Raji (cell line): ENCODE data around the gene ABLIM1.

Source experiments
- POLR2A ChIP-seq: IDR thresholded peaks from 2 replicates; pipeline ENCODE4 v1.6.1; 2011; ENCODE audit warnings: low read depth, low read length, control low read depth; ENCODE audit not compliant: insufficient read depth

Gene ABLIM1

DNA sequence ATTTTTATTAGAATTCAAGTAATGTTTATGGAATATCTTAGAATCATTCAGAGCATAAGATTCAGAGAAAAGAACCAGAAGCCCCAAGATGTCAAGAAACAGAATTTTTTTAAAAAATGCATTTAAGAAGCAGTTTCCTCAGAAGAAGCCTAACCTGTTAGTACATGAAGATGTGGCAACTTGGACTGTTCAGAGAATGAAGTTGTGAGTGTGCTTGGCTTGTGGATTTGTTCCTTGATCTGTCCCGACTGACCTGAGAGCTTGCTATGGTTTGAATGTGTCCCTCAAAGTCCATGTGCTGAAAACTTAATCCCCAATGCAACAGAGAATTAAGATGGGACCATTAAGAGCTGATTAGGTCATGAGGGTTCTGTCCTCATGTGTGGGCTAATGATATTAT lies 240.0 kb downstream of the ABLIM1 start:
- TF ChIP-seq POLR2A = no peak

DNA sequence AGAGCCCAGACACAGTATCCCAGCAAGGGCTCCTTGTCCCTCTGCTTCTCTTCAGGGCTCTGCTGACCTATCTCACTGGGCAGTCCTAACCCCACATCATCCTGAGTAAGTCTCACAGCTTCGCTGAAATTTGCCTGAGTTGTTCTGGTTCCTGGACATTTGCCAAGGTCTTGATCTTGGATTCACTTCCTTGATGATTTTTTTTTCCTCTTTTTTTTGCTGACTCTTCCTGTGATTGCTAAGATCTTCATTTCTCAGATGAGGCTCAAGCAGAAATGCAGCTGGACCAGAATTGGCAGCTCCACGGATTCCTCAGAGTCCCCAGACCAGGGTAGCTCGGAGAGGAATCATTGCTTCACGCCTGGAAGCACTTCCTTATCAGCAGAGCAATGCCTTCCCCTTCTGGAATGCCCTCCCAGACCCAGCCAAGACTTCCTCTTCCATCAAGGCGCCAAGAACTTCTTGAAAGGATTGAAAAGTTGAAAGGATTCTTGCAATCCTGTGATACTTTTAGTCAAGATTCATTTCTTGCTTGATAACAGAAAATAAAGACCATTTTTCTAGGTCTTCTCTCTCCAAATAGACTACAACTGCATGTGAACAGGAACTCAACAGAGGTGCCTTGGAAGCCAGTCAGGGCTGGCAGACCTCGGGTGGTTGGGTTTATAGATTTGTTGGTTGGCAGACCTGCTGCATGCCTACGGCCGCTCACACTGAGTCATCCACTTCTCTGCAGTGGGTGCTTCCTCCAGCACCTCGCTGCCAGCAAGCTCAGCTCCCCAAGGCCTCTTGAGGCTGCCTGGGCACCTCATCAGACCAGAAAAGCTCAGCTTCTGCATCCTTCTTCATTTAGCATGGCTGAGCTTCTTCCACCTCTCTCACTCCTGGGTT lies 244.9 kb downstream of the ABLIM1 start:
- TF ChIP-seq POLR2A = no peak

DNA sequence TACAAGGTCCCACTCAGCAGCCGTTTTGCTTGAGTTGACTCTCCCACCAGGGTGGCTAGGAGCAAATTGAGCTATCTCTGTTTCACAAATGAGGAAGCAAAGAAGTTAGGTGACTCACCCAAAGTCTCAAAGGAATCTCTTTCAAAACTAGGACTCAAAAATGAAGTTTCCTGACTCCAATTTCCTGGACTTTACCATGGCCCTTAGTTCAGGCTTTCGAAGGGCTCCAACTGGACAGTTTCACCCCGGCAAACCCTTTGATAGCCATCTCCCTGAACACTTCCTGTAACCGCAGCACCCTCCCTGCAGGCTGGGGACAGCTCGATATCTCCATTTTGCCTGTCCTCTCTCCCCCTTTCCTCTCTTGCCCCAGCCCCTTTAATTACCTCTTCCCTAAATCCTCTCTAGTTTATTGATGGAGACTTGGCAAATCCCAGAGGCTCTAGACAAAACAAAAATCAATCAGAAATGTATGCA lies 249.1 kb downstream of the ABLIM1 start:
- no peak for TF ChIP-seq POLR2A

DNA sequence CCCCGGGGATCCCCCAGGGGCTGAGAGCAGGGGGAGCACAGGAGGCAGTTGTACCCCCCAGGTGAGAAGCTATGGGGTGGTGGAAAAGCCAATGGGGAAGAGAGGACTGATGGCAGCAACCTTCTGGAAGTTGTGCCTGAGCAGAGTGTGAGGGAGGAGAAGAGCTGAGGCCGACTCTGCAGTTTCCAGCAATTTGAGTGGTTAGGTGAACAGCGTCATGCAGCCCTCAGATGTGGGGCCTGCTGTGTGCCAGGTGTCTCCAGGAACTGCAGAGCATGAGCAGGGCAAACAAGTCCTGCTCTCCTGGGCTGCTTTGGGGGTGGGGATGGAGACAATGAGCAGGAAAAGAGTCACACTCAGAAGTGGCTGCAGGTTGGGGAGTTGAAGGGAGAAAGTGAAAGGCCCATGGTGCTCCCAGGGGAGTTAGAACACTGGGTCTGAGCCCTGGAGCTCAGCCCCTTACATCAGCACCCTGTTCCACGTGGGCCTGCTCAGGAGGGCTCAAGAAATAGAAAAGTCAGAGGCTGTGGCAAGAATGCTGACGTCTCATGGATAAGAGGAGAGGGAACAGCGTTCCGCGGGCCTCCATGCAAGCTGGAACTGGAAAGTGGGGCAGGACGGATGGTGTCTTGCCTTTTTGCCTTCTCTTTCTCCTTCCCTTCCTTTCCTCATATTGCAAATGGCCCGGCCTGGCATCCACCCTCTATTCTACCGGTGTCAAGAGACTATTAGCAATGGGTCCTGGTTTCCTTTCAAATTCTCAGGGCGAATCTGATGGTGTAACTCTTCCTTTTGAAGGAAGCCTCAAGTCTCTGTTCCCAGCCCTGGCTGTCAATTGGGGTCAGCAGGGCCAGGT lies 249.7 kb downstream of the ABLIM1 start:
- no peak for TF ChIP-seq POLR2A

DNA sequence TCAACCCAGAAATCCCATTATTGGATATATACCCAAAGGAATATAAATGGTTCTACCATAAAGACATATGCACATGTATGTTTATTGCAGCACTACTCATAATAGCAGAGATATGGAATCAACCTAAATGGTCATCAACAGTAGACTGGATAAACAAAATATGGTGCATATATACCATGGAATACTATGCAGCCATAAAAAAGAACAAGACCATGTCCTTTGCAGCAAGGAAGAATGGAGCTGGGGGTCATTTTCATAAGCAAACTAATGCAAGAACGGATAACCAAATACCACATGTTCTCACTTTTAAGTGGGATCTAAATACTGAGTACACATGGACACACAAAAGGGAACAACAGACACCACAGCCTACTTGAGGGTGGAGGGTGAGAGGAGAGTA lies 251.6 kb downstream of the ABLIM1 start:
- no peak for TF ChIP-seq POLR2A

DNA sequence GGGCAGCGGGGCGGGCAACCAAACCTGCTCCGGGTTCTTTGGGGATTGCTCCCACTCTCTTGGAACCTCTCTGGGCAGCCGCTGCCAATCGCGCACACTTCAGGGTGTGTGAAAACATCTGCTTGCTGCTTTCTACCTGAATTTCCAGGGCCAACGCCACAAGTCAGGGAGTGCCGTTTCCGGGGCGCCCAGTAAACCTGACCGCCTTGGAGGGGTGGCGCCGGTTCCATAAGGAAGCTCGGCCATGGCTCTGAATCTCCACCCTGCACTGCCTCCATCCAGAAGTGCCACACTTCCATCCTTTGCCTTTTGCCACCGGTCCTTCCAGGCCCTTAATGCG lies 253.1 kb downstream of the ABLIM1 start:
- no peak for TF ChIP-seq POLR2A

DNA sequence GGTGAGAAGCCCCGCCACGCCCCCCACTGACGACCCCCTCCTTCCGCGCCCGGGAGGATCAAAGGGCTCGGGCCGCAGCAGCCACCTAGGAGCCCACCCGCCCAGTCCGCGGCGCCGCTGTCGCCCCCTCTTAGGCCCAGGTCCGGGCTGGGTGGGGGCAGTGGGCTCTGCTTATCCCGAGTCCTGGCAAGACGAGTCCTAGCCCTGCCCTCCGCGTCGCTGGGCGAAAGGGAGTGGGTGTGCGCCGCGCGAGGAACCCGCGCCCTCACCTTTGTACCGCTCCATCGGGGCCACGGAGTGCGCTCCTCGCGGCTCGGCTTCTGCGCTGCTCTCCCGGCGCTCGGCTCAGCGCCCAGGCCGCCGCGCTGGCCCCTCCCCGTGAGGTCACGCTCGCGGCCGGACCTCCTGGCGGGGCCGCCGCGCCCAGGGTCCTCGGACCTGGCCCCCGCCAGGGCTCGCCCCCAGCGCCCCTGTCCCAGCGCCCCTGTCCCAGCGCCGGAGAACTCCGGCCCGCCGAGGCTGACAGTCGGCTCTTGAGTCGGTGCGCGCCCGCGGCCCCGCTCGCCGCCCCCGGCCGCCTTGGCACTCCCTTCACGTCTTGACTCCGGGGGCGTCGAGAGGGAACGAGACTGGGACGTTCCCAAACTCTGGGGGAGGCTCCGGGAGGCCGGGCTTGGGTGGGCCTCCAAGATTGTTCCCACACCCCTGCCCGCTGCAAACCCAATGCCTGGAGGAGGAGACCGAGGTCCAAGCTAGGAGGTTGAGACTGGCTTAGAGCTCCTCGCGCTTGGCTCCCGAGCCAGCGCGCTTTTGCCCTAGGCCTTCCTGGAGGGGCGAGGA lies 253.7 kb downstream of the ABLIM1 start, which contains the start of gene AFAP1L2:
TSS of gene AFAP1L2 (minus strand) at position 332 of the 840 bp plus-strand sequence. CDS start at position 285, 47 bp downstream.
- TF ChIP-seq POLR2A = no peak

DNA sequence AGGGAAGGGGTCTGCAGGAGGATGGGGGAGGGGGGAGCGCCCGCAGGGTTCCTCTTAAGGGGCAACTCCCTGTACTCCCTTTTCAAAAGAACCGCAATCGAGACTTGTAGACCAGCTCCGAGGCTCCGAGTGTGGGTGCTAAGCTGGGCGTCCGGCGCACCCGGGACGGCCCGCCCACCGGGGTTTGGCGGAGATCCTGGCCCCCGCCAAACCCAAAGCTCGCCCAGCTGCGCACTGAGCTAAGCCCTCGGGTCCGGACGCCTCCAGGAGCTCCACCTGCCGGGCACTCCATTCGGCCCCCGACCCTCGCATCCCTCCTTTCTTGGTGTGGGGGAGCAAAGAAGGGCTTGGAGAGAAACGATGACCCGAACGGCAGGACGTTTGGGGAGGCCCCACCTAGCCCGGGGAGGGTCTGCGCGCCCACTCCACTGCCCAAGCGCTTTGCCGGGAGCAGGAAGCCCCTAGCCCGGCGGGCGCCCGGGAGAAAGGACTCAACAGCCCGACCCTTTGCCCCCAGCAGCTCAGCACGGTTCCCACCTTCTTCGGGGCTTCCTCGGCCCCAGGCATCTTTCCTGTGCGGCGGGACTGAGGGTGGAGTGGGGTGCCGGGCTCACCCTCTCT lies 254.4 kb downstream of the ABLIM1 start:
- TF ChIP-seq POLR2A = no peak

DNA sequence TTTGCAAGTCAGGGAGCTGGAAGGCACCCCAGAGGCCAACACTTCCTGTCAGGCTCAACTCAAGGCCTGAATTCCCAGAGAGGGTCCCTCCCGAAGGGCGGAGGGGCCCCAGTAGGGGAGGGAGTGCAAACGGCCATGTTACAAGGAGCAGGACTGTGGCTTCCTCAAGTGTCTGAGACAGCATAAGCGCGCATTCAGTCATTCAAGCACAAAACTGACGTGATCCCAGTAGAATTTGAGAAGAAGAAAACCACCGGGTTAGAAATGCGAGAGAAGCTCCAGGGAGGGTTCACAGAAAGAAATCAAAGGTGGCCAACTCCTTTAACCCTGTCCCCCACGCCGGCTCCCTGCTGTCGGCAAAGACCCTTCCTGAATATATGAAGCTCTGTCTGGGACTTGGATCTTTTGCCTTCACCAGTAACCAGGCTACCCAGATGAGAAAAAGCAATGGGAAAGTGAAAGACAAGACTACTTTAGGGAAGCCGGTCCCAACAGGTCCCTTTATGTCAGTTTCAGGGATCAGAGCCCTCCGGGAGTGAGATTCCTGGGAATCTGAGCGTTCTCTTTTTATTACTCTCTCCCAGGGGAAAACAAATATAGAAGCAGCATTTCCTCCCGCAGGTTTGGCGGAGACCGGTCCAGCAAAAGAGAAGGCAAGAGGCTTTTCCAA lies 255.1 kb downstream of the ABLIM1 start:
- TF ChIP-seq POLR2A = no peak

DNA sequence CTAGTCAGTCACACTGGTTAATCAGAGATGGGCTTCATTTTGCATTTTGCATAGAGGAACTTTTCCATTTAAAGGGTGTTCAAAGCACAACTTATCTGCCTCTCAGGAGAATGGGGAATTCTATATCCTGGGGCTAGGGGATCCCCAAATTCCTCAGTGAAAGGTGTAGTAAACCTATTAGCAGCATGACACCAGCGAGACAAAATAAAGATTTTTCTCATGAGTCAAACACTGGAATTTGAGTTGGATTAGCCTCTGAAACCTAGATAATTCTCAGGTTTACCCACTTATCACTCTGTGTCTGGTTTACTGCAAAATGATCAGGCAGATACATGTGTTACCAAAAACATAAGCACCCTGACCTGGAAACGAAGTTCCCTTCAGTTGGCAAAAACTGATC lies 255.8 kb downstream of the ABLIM1 start:
- TF ChIP-seq POLR2A = no peak

DNA sequence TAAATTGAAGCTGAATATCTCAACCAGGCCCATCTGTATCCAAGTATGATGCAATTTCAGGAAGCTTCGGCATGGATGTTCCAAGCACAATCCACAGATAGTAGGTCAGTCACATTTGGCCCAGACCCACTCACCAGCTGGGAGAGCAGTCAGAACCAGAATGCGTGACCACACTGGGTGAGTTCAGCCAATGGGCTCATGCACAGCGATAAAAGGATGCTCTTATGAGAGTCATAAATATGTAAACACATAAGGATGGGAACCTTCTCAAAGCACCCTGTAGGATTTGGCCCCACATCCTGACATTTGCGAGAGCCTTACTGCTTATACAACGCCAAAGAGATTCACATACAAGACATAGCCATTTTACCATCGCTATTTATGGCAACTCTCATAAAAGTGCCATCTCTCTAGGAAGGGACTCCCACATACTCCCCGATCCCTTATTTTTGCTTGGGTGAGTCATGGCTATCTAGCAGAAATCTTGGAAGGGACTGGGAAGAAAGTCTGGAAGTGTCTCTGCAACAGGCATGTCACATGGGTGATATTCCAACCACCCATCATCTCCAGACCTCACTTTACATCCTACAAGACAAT lies 256.8 kb downstream of the ABLIM1 start:
- no peak for TF ChIP-seq POLR2A

DNA sequence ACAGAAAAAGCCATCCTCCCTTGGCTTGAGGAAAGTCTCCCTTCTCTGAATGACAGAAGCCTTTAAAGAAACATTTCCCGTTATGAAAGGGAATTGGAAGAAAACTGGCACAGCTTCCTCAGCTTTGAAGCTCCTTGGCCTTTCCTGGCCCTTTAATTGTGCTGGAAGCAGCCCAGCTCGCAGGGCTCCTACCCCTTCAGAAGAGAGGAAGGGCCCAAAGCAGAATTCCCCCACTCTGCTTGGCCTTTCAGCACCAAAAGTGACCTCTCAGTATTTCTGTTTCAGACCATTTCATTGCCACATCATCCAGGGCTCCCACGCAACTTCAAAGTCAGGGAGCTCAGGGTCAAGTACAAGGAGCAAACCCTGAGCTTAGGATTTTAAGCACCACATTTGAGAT lies 258.0 kb downstream of the ABLIM1 start:
- TF ChIP-seq POLR2A = no peak

DNA sequence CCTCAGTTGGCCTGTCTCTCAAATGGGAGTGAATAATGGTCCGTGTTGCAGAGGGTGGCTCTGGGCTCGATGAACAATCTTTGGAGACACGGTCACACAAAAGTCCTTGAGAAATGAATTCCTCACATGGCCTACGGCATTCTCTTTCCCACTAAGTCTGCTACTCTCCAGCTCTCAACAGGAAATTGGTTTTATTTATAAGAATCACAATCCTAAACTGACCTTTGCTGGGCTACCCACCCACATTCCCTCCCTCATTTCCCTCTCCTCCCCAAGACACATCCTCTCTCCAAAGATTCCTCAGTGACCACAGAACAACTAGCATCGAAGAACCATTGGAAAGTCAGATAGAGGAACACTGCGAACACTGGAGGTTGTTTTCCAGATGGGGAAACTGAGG lies 258.5 kb downstream of the ABLIM1 start:
- no peak for TF ChIP-seq POLR2A
